Measurements from ENCODE around the gene CHCHD5.
"Not testable (repeated sequence)": the region's sequence is repeated elsewhere in the genome, so short reads cannot be mapped to it uniquely, and the experiment has no call there.

Gene CHCHD5

DNA sequence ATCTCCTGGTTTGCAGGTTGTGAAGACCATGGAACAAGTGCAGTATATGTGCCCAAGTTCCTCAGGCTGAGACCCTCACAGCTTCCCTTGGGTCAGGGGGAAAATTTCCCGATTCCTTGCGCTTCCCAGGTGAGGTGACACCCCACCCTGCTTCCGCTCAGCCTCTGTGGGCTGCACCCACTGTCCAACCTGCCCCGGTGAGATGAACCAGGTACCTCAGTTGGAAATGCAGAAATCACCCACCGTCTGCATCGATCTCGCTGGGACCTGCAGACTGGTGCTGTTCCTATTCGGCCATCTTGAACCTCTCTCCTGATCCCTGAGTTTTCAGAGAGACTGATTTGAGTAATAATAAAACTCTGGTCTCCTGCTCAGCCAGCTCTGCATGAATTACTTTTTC, 30.6 kb downstream of the CHCHD5 start:
- no peak overlapping the region for H3K4me3 ChIP-seq (ENCODE audit: low read depth, low read length)
- DNase-seq (ENCODE audit: low read depth), result no peak
- TF ChIP-seq, protein P1, sequence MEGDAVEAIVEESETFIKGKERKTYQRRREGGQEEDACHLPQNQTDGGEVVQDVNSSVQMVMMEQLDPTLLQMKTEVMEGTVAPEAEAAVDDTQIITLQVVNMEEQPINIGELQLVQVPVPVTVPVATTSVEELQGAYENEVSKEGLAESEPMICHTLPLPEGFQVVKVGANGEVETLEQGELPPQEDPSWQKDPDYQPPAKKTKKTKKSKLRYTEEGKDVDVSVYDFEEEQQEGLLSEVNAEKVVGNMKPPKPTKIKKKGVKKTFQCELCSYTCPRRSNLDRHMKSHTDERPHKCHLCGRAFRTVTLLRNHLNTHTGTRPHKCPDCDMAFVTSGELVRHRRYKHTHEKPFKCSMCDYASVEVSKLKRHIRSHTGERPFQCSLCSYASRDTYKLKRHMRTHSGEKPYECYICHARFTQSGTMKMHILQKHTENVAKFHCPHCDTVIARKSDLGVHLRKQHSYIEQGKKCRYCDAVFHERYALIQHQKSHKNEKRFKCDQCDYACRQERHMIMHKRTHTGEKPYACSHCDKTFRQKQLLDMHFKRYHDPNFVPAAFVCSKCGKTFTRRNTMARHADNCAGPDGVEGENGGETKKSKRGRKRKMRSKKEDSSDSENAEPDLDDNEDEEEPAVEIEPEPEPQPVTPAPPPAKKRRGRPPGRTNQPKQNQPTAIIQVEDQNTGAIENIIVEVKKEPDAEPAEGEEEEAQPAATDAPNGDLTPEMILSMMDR (conservative IDR thresholded peaks at IDR 0.05; ENCODE audit: low read depth, low read length), result no peak

DNA sequence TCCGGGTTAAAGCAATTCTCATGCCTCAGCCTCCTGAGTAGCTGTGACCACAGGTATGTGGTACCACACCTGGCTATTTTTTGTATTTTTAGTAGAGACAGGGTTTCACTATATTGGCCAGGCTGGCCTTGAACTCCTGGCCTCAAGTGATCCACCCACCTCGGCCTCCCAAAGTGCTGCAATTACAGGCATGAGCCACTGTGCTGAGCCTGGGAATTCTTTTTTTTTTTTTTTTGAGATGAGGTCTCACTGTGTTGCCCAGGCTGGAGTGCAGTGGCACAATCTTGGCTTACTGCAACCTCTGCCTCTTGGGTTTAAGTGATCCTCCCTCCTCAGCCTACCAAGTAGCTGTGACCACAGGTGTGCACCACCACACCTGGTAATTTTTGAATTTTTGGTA, 31.4 kb downstream of the CHCHD5 start:
- DNase-seq (ENCODE audit: low read depth); H3K4me3 ChIP-seq (ENCODE audit: low read depth, low read length): not testable (repeated sequence)

DNA sequence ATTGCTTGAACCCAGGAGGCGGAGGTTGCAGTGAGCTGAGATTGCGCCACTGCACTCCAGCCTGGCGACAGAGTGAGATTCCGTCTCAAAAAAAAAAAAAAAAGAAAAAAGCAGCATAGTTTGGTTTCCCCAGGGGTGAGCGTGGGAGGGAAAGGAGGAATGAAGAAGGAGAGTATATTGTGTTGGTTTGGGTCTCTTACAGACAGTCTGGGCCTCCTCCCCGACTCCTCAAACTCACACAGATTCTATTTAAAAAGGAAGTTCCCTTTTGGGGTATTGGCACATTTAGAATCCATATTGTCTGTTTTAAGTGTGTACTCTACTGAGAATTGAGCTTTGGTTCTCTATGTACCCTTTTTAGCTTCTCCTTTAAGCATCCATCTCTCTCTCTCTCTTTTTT, 34.0 kb downstream of the CHCHD5 start:
- no peak overlapping the region for H3K4me3 ChIP-seq (ENCODE audit: low read depth, low read length)
- TF ChIP-seq, protein P1 (conservative IDR thresholded peaks at IDR 0.05; ENCODE audit: low read depth, low read length), result no peak
- DNase-seq (ENCODE audit: low read depth), result no peak

DNA sequence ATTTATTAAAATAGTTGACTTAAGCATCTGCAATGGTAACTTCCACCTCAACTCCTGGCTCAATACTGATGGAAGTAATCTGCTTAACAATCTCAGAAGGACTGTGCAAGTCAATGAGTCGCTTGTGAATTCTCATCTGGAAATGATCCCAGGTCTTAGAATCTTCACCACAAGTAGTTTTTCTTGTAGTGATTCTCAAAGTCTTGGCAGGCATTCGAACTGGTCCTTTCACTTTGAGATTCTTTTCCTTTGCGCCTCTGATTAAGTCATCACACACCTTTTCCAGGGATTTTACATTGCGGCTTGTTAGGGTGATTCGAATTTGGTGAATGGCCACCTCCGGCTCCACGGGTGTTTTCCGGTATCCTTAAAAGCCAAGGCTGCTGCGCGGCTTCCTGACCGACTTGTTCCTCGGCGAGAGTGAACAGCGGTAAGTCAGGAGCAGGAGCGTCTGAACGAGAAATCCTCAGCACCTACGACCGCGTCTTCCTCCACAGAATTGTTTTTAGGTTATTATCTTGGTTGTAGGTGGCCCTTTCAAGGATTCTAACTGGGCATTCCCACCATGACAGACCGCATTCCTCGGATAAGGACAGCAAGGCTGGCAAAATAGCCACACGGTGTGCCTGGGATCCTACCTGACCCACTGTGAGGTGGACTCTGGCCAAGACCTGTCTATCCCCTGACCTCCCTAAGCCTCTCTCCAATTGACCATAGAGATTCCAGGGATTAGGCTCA, 37.5 kb downstream of the CHCHD5 start:
- peak; percentile 81 for DNase-seq (ENCODE audit: low read depth)
- H3K4me3 ChIP-seq (ENCODE audit: low read depth, low read length), result peak overlapping the region; percentile 25
- TF ChIP-seq, protein P1 (conservative IDR thresholded peaks at IDR 0.05; ENCODE audit: low read depth, low read length), result no peak

DNA sequence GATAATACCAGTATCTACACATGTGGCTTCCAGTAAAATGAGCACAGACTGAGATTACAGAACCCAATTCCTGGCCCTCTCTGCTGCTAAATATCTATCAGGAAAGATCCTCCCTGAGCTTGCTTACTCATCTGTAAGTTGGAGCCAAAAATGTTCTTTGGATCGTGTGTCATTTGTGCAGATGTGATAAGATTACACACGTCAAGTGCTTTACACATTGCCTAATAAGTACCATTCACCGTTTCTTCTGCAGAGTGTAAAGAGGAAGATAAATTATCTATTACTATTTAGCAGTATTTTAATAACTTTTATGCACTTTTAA, 38.1 kb downstream of the CHCHD5 start:
- TF ChIP-seq, protein P1 (conservative IDR thresholded peaks at IDR 0.05; ENCODE audit: low read depth, low read length), result no peak
- no peak overlapping the region for H3K4me3 ChIP-seq (ENCODE audit: low read depth, low read length)
- peak; percentile 95 for DNase-seq (ENCODE audit: low read depth)

DNA sequence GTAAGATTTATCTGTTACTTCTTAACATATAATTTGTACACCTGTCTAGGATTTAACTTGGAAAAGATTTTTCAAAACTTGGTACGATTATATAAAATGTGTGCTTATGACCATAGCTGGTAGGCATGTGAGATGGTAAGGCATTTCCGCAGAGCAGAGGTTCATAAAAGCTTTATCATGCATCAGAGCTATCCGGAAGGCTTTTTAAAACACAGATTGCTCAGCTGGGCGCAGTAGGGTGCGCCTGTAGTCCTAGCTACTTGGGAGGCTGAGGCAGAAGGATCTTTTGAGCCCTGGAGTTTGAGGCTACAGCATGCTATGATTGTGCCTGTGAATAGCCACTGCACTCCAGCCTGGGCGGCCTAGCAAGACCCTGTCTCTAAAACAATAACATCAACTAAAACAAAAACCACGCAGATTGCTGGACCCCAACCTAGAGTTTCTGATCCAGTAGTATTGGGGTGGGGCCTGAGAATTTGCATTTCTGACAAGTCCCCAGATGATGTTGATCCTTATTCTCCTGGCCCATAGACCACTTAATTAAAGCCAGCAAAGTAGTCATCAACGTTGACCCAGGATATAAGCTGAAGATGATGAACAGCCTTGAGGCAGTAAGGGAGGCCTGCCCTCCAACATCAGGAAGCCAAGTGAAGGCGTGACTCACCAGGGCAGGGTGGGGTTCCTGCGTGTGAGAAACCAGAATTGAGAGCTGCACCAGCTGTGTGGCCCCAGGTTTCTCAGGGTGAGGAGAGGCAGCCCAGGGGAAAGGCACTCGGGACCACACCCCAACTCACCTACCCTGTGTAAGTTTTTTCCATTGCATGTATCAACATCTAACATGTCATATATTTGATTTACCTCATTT, 39.7 kb downstream of the CHCHD5 start:
- no peak overlapping the region for H3K4me3 ChIP-seq (ENCODE audit: low read depth, low read length)
- DNase-seq (ENCODE audit: low read depth), result peak; percentile 68
- TF ChIP-seq, protein P1 (conservative IDR thresholded peaks at IDR 0.05; ENCODE audit: low read depth, low read length), result no peak

DNA sequence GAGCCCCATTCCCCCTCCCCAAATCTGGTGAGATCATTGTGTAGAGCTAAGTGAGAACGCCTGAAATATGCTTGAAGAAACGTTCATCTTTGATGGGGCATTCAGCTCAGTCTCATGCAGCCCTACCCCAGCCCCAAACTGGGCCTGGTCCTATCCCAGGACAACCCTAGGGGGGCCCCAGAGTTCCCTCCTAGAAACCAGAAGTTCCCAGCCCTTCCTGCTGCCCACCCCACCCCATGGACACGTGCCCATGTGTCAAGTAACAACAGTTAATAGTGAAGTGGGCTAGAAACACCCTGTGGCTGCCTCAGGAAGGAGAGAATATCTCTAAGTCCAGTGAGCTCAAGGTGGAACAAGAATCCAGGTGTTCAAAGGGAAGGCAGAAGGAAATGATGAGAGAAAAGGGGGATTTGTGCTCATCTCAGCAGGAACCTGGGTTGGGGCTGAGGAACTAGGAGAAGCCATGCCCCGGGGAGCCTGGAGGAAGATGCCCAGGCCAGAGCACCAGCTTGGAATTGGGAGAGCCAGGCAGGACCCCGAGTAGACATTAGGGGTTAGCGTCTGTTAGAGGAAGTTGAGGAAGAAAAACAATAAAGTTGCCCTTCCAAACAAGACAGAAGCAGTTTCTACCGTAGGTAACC, 41.2 kb downstream of the CHCHD5 start:
- DNase-seq (ENCODE audit: low read depth), result no peak
- TF ChIP-seq, protein P1 (conservative IDR thresholded peaks at IDR 0.05; ENCODE audit: low read depth, low read length), result no peak
- no peak overlapping the region for H3K4me3 ChIP-seq (ENCODE audit: low read depth, low read length)
